Measurements from ENCODE around the gene SCN2B.

SCN2B gene

GRCh38 chr11:118132385-118133151, 43.9 kb downstream of the SCN2B start:
- no peak for DNase-seq

GRCh38 chr11:118129471-118130172, 46.8 kb downstream of the SCN2B start:
- no peak for DNase-seq

- DNase-seq = no peak
Observed at GRCh38 chr11:118128721-118129470, 47.5 kb downstream of the SCN2B start.

- DNase-seq = no peak
Observed at GRCh38 chr11:118128310-118128709, 48.1 kb downstream of the SCN2B start.

GRCh38 chr11:118126082-118126838, 50.2 kb downstream of the SCN2B start:
- DNase-seq = no peak

- no peak for DNase-seq
Observed at GRCh38 chr11:118124929-118125535, 51.4 kb downstream of the SCN2B start.

GRCh38 chr11:118120793-118121192, 55.6 kb downstream of the SCN2B start:
- DNase-seq = no peak

GRCh38 chr11:118117790-118118601, 58.4 kb downstream of the SCN2B start:
- no peak for DNase-seq

GRCh38 chr11:118115048-118115447, 61.4 kb downstream of the SCN2B start:
- no peak for DNase-seq

GRCh38 chr11:118114266-118114665, 62.2 kb downstream of the SCN2B start:
- no peak for DNase-seq

- no peak for DNase-seq
Observed at GRCh38 chr11:118112711-118113430, 63.6 kb downstream of the SCN2B start.
